ENCODE data around the gene KCTD17. TPM values are rescaled to one million over a fixed set of nuclear protein-coding genes. Genes with fewer than 3 reads are reported as not detected.

Gene KCTD17
- polyA plus RNA-seq, 3 donors = 8.4 to 40.0 (median 9.0) TPM

DNA sequence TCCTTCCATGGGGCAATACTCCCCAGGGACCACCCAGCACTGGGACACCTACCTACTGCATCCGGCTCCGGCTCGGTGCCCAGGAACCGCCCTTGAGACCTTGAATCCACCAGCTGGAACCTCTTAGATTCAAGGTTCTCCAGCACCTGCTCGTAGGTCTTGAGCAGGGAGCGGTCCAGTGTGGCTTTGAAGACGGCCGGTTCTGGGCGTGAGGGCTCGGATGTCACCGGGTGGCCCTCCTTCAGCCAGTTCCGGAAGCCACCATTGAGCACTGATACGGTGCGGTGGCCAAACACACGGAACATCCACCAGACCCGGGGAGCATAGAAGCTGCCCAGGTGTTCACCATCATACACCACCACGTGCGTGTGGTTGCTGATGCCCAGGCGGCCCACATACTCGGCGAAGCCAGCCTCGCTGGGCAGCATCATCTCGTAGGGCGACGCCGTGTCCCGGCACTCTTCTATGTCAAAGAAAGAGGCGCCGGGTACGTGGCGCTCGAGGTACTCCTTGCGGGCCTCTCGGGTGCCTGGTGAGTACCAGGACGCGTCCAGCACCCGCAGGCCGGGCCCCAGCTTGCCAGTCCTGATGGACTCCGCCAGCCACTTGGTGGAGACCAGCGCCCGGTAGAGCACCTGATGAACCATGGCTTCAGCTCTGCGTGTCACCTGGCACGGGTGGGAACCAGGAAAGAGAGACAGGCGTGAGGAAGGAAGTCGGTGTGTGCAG is 33.3 kb upstream of the KCTD17 start:
- Histone ChIP-seq H3K79me2 (ENCODE audit: insufficient read depth, low read length) (peaks cover 34% of the 10 kb centered on the region), H3K27me3 (ENCODE audit: control insufficient read depth in 2 of 2, insufficient read depth in 2 of 2, low read length in 2 of 2) (no peaks in the 10 kb centered on the region), H3K9me3 (replicated peaks in 1 of 2; ENCODE audit: control insufficient read depth in 1 of 2, insufficient read depth in 1 of 2, low read length in 2 of 2) (no peaks in the 10 kb centered on the region), H3K36me3 (replicated peaks in 1 of 2; ENCODE audit: control insufficient read depth in 1 of 2, insufficient read depth in 2 of 2, low read length in 2 of 2) (peaks cover 0 to 9% of the 10 kb centered on the region in 2 donors), H3K27ac (ENCODE audit: low read depth in 1 of 2, low read length in 2 of 2) (peak overlapping the region in 1 of 2 donors; percentile 61), H2AFZ (ENCODE audit: insufficient read depth, low read depth, low read length, poor library complexity, severe bottlenecking) (peak overlapping the region; percentile 91), H3K4me2 (replicated peaks; ENCODE audit: extremely low read depth, low read length, poor library complexity, severe bottlenecking) (peak overlapping the region; percentile 97), H4K20me1 (ENCODE audit: insufficient read depth, low read length) (peaks cover 28% of the 10 kb centered on the region), H3K4me3 (replicated peaks in 1 of 3; ENCODE audit: low read depth in 2 of 3, low read length in 3 of 3) (peak overlapping the region; percentile 76 to 96 (median 85)), H3K9ac (ENCODE audit: insufficient read depth, low read length, poor library complexity, severe bottlenecking) (peak overlapping the region; percentile 84), H3K4me1 (ENCODE audit: control insufficient read depth in 1 of 2, insufficient read depth in 2 of 2, low read length in 2 of 2) (peaks cover 24 to 29% of the 10 kb centered on the region in 2 donors)
- Mint-ChIP-seq H3K36me3 (peaks cover 9 to 18% of the 10 kb centered on the region in 2 donors), H3K9me3 (no peaks in the 10 kb centered on the region), H3K27me3 (ENCODE audit: low read depth in 3 of 3) (peaks cover 0 to 3% (median 1%) of the 10 kb centered on the region in 3 donors), H3K27ac (peak overlapping the region in 3 of 7 donors; percentile 13 to 60 (median 19)), H3K4me3 (peak overlapping the region; percentile 82 to 93), H3K4me1 (peaks cover 41% of the 10 kb centered on the region)
- no peak for DNase-seq
- TF ChIP-seq, protein P1, sequence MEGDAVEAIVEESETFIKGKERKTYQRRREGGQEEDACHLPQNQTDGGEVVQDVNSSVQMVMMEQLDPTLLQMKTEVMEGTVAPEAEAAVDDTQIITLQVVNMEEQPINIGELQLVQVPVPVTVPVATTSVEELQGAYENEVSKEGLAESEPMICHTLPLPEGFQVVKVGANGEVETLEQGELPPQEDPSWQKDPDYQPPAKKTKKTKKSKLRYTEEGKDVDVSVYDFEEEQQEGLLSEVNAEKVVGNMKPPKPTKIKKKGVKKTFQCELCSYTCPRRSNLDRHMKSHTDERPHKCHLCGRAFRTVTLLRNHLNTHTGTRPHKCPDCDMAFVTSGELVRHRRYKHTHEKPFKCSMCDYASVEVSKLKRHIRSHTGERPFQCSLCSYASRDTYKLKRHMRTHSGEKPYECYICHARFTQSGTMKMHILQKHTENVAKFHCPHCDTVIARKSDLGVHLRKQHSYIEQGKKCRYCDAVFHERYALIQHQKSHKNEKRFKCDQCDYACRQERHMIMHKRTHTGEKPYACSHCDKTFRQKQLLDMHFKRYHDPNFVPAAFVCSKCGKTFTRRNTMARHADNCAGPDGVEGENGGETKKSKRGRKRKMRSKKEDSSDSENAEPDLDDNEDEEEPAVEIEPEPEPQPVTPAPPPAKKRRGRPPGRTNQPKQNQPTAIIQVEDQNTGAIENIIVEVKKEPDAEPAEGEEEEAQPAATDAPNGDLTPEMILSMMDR (IDR thresholded peaks at IDR 0.05) = no peak
- 87% methylated on average over 42 of the region's 45 CpGs for WGBS (ENCODE audit: insufficient coverage)
- intact Hi-C loops (cut with micrococcal nuclease) = no loop called here

DNA sequence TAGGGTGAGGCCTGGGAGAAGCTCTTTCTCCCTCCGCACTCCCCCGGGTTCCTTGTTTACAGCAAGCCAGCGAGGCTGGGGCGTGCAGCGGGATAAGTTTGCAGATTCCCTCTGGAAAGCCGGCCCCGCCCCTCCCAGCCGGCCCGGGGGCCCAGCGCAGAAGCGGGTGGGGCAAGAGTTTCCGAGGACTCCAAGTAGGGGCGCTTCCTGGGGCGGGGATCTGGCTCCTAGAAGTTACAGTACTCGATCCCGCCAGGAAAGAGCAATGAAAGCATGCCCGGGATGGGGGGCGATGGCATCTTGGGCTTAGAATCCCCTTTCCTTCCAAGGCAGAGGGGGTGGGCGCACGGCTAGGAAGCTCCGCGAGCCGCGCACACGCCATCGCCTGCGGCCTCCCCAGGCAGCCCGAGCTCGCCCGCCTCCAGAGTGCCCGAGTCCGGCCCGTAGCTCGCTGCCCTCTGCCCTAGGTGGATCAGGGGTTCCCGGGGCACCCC is 32.7 kb upstream of the KCTD17 start:
- Mint-ChIP-seq H3K27ac (peak overlapping the region in 2 of 7 donors; percentile 19 to 60), H3K36me3 (peaks cover 9 to 18% of the 10 kb centered on the region in 2 donors), H3K4me1 (peaks cover 41% of the 10 kb centered on the region), H3K27me3 (ENCODE audit: low read depth in 3 of 3) (peaks cover 0 to 3% (median 1%) of the 10 kb centered on the region in 3 donors), H3K9me3 (no peaks in the 10 kb centered on the region), H3K4me3 (peak overlapping the region; percentile 82 to 93)
- intact Hi-C loops (cut with micrococcal nuclease) = no loop called here
- peak overlapping the region; percentile 76 to 96 (median 85) for H3K4me3 ChIP-seq (replicated peaks in 1 of 3; ENCODE audit: low read depth in 2 of 3, low read length in 3 of 3)
- H3K27me3 ChIP-seq (ENCODE audit: control insufficient read depth in 2 of 2, insufficient read depth in 2 of 2, low read length in 2 of 2) = no peaks in the 10 kb centered on the region
- H2AFZ ChIP-seq (ENCODE audit: insufficient read depth, low read depth, low read length, poor library complexity, severe bottlenecking) = peak overlapping the region; percentile 91
- H3K4me1 ChIP-seq (ENCODE audit: control insufficient read depth in 1 of 2, insufficient read depth in 2 of 2, low read length in 2 of 2) = peaks cover 24 to 29% of the 10 kb centered on the region in 2 donors
- H3K9ac ChIP-seq (ENCODE audit: insufficient read depth, low read length, poor library complexity, severe bottlenecking) = peak overlapping the region; percentile 84
- peaks cover 28% of the 10 kb centered on the region for H4K20me1 ChIP-seq (ENCODE audit: insufficient read depth, low read length)
- H3K4me2 ChIP-seq (replicated peaks; ENCODE audit: extremely low read depth, low read length, poor library complexity, severe bottlenecking) = peak overlapping the region; percentile 97
- TF ChIP-seq, protein P1 (IDR thresholded peaks at IDR 0.05) = no peak
- no peaks in the 10 kb centered on the region for H3K9me3 ChIP-seq (replicated peaks in 1 of 2; ENCODE audit: control insufficient read depth in 1 of 2, insufficient read depth in 1 of 2, low read length in 2 of 2)
- peak overlapping the region in 1 of 2 donors; percentile 61 for H3K27ac ChIP-seq (ENCODE audit: low read depth in 1 of 2, low read length in 2 of 2)
- WGBS (ENCODE audit: insufficient coverage) = under 1% methylated on average over 32 of the region's 35 CpGs
- peak in 1 of 3 donors; percentile 8 for DNase-seq
- H3K79me2 ChIP-seq (ENCODE audit: insufficient read depth, low read length) = peaks cover 34% of the 10 kb centered on the region
- H3K36me3 ChIP-seq (replicated peaks in 1 of 2; ENCODE audit: control insufficient read depth in 1 of 2, insufficient read depth in 2 of 2, low read length in 2 of 2) = peaks cover 0 to 9% of the 10 kb centered on the region in 2 donors
